Measurements from ENCODE around the gene KANSL2. TPM values are rescaled to one million over a fixed set of nuclear protein-coding genes. Genes with fewer than 3 reads are reported as not detected.

The KANSL2 gene
- total and polyA plus RNA-seq, 9 of the 15 experiments (the other 6 are each of a cell fraction or from before 2014, with no cell fraction given) = 41.1 to 89.8 (median 55.4) TPM

DNA sequence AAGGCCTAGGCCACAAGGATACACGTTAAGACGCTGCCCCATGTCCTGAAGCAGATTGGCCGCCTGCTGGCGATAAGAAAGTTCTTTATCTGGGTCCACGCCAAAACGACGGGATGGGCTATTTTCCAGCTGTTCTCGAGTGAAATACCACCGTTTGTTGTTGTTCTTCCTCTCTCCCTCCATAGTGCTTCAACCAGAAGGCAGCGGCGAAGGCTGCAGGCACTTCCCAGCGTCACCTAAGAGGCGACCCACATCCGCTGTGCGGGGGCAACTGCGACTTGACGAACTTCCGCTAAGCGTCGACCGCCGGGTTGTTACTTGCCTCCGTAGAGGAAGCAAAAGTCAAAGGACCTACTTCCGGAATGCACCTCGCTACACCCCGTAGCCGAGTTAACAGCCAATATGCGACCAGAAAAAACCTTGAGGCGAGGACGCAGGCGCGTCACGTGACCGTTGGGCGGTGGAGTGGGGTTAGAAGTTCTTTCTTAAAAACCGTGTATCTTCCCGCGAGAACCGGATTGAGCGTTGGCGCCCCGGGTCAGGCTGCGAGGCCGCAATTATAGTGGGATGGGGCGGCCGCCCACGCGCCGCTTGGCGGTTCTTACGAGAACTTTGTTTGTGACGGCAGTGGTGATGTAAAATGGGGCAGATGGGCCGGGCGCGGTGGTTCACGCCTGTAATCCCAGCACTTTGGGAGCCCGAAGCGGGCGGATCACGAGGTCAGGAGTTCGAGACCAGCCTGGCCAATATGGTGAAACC lies 34.6 kb upstream of the KANSL2 start, which contains the start of gene CCNT1 (continued):
- TF ChIP-seq, protein P1, sequence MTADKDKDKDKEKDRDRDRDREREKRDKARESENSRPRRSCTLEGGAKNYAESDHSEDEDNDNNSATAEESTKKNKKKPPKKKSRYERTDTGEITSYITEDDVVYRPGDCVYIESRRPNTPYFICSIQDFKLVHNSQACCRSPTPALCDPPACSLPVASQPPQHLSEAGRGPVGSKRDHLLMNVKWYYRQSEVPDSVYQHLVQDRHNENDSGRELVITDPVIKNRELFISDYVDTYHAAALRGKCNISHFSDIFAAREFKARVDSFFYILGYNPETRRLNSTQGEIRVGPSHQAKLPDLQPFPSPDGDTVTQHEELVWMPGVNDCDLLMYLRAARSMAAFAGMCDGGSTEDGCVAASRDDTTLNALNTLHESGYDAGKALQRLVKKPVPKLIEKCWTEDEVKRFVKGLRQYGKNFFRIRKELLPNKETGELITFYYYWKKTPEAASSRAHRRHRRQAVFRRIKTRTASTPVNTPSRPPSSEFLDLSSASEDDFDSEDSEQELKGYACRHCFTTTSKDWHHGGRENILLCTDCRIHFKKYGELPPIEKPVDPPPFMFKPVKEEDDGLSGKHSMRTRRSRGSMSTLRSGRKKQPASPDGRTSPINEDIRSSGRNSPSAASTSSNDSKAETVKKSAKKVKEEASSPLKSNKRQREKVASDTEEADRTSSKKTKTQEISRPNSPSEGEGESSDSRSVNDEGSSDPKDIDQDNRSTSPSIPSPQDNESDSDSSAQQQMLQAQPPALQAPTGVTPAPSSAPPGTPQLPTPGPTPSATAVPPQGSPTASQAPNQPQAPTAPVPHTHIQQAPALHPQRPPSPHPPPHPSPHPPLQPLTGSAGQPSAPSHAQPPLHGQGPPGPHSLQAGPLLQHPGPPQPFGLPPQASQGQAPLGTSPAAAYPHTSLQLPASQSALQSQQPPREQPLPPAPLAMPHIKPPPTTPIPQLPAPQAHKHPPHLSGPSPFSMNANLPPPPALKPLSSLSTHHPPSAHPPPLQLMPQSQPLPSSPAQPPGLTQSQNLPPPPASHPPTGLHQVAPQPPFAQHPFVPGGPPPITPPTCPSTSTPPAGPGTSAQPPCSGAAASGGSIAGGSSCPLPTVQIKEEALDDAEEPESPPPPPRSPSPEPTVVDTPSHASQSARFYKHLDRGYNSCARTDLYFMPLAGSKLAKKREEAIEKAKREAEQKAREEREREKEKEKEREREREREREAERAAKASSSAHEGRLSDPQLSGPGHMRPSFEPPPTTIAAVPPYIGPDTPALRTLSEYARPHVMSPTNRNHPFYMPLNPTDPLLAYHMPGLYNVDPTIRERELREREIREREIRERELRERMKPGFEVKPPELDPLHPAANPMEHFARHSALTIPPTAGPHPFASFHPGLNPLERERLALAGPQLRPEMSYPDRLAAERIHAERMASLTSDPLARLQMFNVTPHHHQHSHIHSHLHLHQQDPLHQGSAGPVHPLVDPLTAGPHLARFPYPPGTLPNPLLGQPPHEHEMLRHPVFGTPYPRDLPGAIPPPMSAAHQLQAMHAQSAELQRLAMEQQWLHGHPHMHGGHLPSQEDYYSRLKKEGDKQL (CRISPR knock-in tag; IDR thresholded peaks at IDR 0.05; ENCODE audit: borderline replicate concordance) = 0 out of 2 replicates have a peak, but pooled peaks have one; percentile 77
- TF ChIP-seq RBM25 (IDR thresholded peaks at IDR 0.05; ENCODE audit: low read depth, low read length, severe bottlenecking) (peak; percentile 87), TCFL5 (CRISPR knock-in tag; conservative IDR thresholded peaks at IDR 0.05) (no peak), CREM (IDR thresholded peaks at IDR 0.05; ENCODE audit: low read depth) (peak; percentile 98), NR2C1 (IDR thresholded peaks at IDR 0.05) (peak; percentile 92), NR2C1 (tag; IDR thresholded peaks at IDR 0.05) (peak; percentile 88), PKNOX1 (IDR thresholded peaks at IDR 0.05) (peak; percentile 52; the same call in 1 of the 2 replicates), HNRNPH1 (optimal IDR thresholded peaks at IDR 0.05; ENCODE audit: low read depth, low read length) (no peak), MAFK (IDR thresholded peaks at IDR 0.05; ENCODE audit: low read length) (0 out of 2 replicates have a peak, but pooled peaks have one; percentile 32), IRF2 (CRISPR knock-in tag; IDR thresholded peaks at IDR 0.05) (no peak), ZNF785 (CRISPR knock-in tag; IDR thresholded peaks at IDR 0.05) (no peak), KLF1 (tag; IDR thresholded peaks at IDR 0.05) (peak; percentile 99), POLR2B (IDR thresholded peaks at IDR 0.05; ENCODE audit: low read depth, partially characterized antibody) (peak; percentile 78), ZBED1 (IDR thresholded peaks at IDR 0.05) (peak; percentile 60; the same call in 1 of the 2 replicates), ZZZ3 (IDR thresholded peaks at IDR 0.05) (peak; percentile 85), FOXM1 (IDR thresholded peaks at IDR 0.05; ENCODE audit: low read depth) (peak; percentile 85; the same call in 1 of the 2 replicates), FOXM1 (CRISPR knock-in tag; IDR thresholded peaks at IDR 0.05; ENCODE audit: low read depth) (no peak)
- TF ChIP-seq, protein P2, sequence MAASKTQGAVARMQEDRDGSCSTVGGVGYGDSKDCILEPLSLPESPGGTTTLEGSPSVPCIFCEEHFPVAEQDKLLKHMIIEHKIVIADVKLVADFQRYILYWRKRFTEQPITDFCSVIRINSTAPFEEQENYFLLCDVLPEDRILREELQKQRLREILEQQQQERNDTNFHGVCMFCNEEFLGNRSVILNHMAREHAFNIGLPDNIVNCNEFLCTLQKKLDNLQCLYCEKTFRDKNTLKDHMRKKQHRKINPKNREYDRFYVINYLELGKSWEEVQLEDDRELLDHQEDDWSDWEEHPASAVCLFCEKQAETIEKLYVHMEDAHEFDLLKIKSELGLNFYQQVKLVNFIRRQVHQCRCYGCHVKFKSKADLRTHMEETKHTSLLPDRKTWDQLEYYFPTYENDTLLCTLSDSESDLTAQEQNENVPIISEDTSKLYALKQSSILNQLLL (CRISPR knock-in tag; IDR thresholded peaks at IDR 0.05; ENCODE audit: borderline replicate concordance) = no peak
- TF ChIP-seq, protein P3, sequence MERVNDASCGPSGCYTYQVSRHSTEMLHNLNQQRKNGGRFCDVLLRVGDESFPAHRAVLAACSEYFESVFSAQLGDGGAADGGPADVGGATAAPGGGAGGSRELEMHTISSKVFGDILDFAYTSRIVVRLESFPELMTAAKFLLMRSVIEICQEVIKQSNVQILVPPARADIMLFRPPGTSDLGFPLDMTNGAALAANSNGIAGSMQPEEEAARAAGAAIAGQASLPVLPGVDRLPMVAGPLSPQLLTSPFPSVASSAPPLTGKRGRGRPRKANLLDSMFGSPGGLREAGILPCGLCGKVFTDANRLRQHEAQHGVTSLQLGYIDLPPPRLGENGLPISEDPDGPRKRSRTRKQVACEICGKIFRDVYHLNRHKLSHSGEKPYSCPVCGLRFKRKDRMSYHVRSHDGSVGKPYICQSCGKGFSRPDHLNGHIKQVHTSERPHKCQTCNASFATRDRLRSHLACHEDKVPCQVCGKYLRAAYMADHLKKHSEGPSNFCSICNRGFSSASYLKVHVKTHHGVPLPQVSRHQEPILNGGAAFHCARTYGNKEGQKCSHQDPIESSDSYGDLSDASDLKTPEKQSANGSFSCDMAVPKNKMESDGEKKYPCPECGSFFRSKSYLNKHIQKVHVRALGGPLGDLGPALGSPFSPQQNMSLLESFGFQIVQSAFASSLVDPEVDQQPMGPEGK (CRISPR knock-in tag; IDR thresholded peaks at IDR 0.05; ENCODE audit: borderline replicate concordance) = no peak

All from K562 (cell line).